Fibroblast of lung (primary cell): ENCODE results near the gene MGAT5. TPM values are rescaled to one million over a fixed set of nuclear protein-coding genes. Genes with fewer than 3 reads are reported as not detected.

Experiments used
- DNase-seq, 2 donors: peaks; one replicate each; pipeline versions ENCODE4 v3.0.0 to v3.0.0-alpha.2; 2010; ENCODE audit warnings: low read depth in 2 of 2
- H2AFZ ChIP-seq: 2 replicates; pipeline ENCODE4 v1.5.1; 2012; ENCODE audit warnings: low read length, control low read depth, inconsistent platforms
- H3K27ac ChIP-seq: 2 replicates; pipeline ENCODE4 v1.5.1; 2011; ENCODE audit warnings: low read length, control low read depth; ENCODE audit not compliant: insufficient read depth
- H3K27me3 ChIP-seq: 2 replicates; pipeline ENCODE4 v1.5.1; 2011; ENCODE audit warnings: mild to moderate bottlenecking, low read length; ENCODE audit not compliant: control insufficient read depth, insufficient read depth
- H3K36me3 ChIP-seq: 2 replicates; pipeline ENCODE4 v1.5.1; 2011; ENCODE audit warnings: low read length; ENCODE audit not compliant: control insufficient read depth, insufficient read depth
- H3K4me1 ChIP-seq: 2 replicates; pipeline ENCODE4 v1.5.1; 2011; ENCODE audit warnings: low read length; ENCODE audit not compliant: control insufficient read depth, insufficient read depth; ENCODE audit errors: extremely low read depth
- H3K4me2 ChIP-seq: 2 replicates; pipeline ENCODE4 v1.5.1; 2011; ENCODE audit warnings: low read length, control low read depth; ENCODE audit not compliant: insufficient read depth; ENCODE audit errors: extremely low read depth
- H3K4me3 ChIP-seq, 4 experiments: fragments of 200-600 bp in 1 of 4; sonication (generic) in 1 of 4; replicated peaks in 1 of 4; 2 replicates each; pipeline ENCODE4 v1.5.1; 2011 to 2016; ENCODE audit warnings: low read length in 4 of 4, low read depth in 3 of 4, mild to moderate bottlenecking in 3 of 4, control low read depth in 2 of 4, inconsistent platforms in 1 of 4, mixed read lengths in 1 of 4; ENCODE audit not compliant: insufficient read depth in 1 of 4; ENCODE audit errors: control extremely low read depth in 1 of 4
- H3K79me2 ChIP-seq: 2 replicates; pipeline ENCODE4 v1.5.1; 2012; ENCODE audit warnings: mild to moderate bottlenecking, low read length, inconsistent platforms; ENCODE audit not compliant: control insufficient read depth, insufficient read depth
- H3K9ac ChIP-seq: 2 replicates; pipeline ENCODE4 v1.5.1; 2011; ENCODE audit warnings: mild to moderate bottlenecking, low read length, control low read depth; ENCODE audit not compliant: insufficient read depth
- H3K9me3 ChIP-seq: 2 replicates; pipeline ENCODE4 v1.5.1; 2012; ENCODE audit warnings: low read depth, low read length; ENCODE audit not compliant: control insufficient read depth, insufficient read depth
- H4K20me1 ChIP-seq: 2 replicates; pipeline ENCODE4 v1.5.1; 2011; ENCODE audit warnings: low read length; ENCODE audit not compliant: control insufficient read depth, insufficient read depth; ENCODE audit errors: extremely low read depth
- CTCF ChIP-seq, 2 donors: IDR thresholded peaks in 1 of 2; conservative IDR thresholded peaks in 1 of 2; 1 replicate in 1 of 2; 2 replicates in 1 of 2; pipeline ENCODE4 v1.5.1; 2011 to 2012; ENCODE audit warnings: low read length in 2 of 2, control low read depth in 1 of 2, inconsistent platforms in 1 of 2, low read depth in 1 of 2, mild to moderate bottlenecking in 1 of 2
- EZH2 ChIP-seq: IDR thresholded peaks from 2 replicates; pipeline ENCODE4 v1.5.1; 2012; ENCODE audit warnings: low read length, control low read depth, mild to moderate bottlenecking; ENCODE audit errors: missing control alignments
- polyA plus RNA-seq, 2 donors: library from polyadenylated mRNA; depleted of rRNA in 1 of 2; stranded (reverse) in 1 of 2; unstranded in 1 of 2; fragments of >200 nt; gene quantifications; 2 replicates each; pipeline ENCODE4 v1.2.1, GENCODE V29; 2011 to 2012; ENCODE audit warnings: missing spikeins in 1 of 2
- total RNA-seq: library from RNA; depleted of rRNA; stranded (reverse); fragments of >200 nt; gene quantifications from 2 replicates; pipeline ENCODE4 v1.2.1, GENCODE V29; 2014

MGAT5 gene
- total and polyA plus RNA-seq, 2 donors (not counting 1 experiment from before 2014, with no cell fraction given), result 270 to 301 TPM

GRCh38 chr2:134254824-134255223, 952 bp downstream of the MGAT5 start:
- TF ChIP-seq CTCF (conservative IDR thresholded peaks at IDR 0.05 in 1 of 2, IDR thresholded peaks at IDR 0.05 in 1 of 2; ENCODE audit: low read depth in 1 of 2, low read length in 2 of 2), result no peak
- no peak overlapping the region for H3K4me3 ChIP-seq
- no peak for DNase-seq
- no peak overlapping the region for H3K9ac ChIP-seq
- no peak overlapping the region for H3K27ac ChIP-seq
- H2AFZ ChIP-seq, result no peak overlapping the region
- H3K9me3 ChIP-seq, result no peaks in the 10 kb centered on the region
- no peaks in the 10 kb centered on the region for H3K27me3 ChIP-seq
- peaks cover 16% of the 10 kb centered on the region for H3K4me1 ChIP-seq
- no peaks in the 10 kb centered on the region for H3K36me3 ChIP-seq
- H3K4me2 ChIP-seq, result no peak overlapping the region
- peaks cover 39% of the 10 kb centered on the region for H3K79me2 ChIP-seq
- no peaks in the 10 kb centered on the region for H4K20me1 ChIP-seq

- Histone ChIP-seq H4K20me1 (no peaks in the 10 kb centered on the region), H3K9ac (no peak overlapping the region)
Measured at GRCh38 chr2:134256956-134257355, 3.1 kb downstream of the MGAT5 start.

GRCh38 chr2:134257509-134257908, 3.6 kb downstream of the MGAT5 start:
- H2AFZ ChIP-seq, result no peak overlapping the region
- H3K36me3 ChIP-seq, result no peaks in the 10 kb centered on the region
- H3K4me1 ChIP-seq, result peaks cover 34% of the 10 kb centered on the region
- peaks cover 35% of the 10 kb centered on the region for H3K79me2 ChIP-seq
- no peak for DNase-seq
- H3K4me3 ChIP-seq, result no peak overlapping the region
- TF ChIP-seq EZH2, result no peak
- no peak for TF ChIP-seq CTCF (conservative IDR thresholded peaks at IDR 0.05 in 1 of 2, IDR thresholded peaks at IDR 0.05 in 1 of 2; ENCODE audit: low read depth in 1 of 2, low read length in 2 of 2)
- H3K4me2 ChIP-seq, result no peak overlapping the region
- no peaks in the 10 kb centered on the region for H3K27me3 ChIP-seq
- H3K27ac ChIP-seq, result no peak overlapping the region
- no peaks in the 10 kb centered on the region for H3K9me3 ChIP-seq
- no peaks in the 10 kb centered on the region for H4K20me1 ChIP-seq
- no peak overlapping the region for H3K9ac ChIP-seq

More at GRCh38 chr2:134256956-134257355, 3.1 kb downstream of the MGAT5 start:
- DNase-seq, result no peak
- Histone ChIP-seq H3K9me3 (no peaks in the 10 kb centered on the region), H3K27me3 (no peaks in the 10 kb centered on the region), H3K4me3 (no peak overlapping the region), H3K4me1 (peaks cover 34% of the 10 kb centered on the region), H2AFZ (no peak overlapping the region), H3K27ac (no peak overlapping the region), H3K4me2 (no peak overlapping the region), H3K36me3 (no peaks in the 10 kb centered on the region), H3K79me2 (peaks cover 39% of the 10 kb centered on the region)
- no peak for TF ChIP-seq EZH2
- no peak for TF ChIP-seq CTCF (conservative IDR thresholded peaks at IDR 0.05 in 1 of 2, IDR thresholded peaks at IDR 0.05 in 1 of 2; ENCODE audit: low read depth in 1 of 2, low read length in 2 of 2)
